ENCODE data around the gene PHRF1.
A peak's percentile ranks its signal among the peaks of the same experiment; 100 is the strongest.

PHRF1 gene

DNA sequence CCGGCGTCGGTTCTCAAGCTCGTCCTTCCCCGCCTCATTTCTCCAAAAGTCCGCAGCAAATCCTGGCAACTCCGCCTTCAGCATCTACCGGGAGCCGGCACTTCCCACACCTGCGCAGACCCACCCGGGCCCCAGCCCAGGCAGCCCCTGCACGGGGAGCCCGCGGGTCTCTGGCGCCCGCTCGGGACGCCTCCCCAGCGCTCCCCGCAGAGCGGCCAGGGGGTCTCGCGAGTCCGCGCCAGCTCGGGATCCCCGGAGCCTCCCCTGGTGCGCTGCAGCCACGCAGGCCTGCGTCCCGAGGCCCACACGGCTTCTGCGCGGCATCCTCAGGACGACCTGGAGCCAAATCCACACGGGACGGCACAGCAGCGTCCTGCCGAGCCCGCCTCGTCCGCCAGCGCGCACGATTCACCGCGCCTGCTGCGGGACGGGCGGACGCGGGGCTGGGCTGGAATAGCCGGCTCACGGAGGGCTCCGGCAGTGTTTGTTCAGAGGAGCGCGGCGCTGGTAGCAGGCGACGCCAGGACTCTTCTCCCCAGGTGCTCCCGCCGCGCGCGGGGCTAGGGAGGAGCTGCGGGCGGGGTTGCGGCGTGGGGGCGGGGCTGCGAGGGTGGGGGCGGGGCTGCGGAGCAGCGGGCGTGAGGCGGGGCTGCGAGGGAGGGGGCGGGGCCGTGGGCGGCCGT is 816 bp upstream of the PHRF1 start:
- peak; percentile 82 for DNase-seq (ENCODE audit: low spot score)

DNA sequence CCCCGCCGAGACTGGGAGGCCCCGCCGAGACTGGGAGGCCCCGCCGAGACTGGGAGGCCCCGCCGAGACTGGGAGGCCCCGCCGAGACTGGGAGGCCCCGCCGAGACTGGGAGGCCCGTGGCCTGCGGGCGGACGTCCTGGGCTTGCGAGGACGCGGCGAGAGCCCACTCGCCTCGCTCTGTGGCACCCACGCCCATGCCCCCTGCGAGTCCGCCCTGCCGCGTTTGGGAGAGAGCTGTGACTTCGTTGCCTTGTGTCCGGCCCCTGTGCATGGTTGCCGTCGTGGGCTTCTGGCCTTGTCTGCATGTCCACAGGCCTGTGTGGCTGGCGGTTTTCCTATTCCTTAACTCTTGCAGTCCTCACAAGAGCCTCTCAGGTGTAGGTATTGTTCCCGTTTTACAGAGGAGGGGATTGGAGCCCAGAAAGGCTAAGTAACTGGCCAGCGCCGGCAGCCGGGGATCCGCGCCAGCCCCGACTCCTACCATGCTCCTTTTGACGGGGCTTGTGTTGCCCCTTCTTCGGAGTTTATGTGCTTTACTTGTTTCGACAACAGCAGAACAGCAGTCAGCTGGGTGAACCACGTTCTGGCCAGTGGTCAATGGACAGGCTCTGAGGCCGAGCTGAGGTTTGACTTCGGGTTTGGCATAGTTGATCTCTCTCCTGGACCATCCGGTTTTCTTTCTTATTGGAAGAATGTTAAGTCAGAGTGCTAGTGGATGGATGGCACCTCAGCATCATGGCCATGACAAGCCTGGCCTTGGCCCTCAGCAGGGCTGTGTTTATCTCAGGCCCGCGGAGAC is 741 bp downstream of the PHRF1 start:
- no peak for DNase-seq (ENCODE audit: low spot score)

DNA sequence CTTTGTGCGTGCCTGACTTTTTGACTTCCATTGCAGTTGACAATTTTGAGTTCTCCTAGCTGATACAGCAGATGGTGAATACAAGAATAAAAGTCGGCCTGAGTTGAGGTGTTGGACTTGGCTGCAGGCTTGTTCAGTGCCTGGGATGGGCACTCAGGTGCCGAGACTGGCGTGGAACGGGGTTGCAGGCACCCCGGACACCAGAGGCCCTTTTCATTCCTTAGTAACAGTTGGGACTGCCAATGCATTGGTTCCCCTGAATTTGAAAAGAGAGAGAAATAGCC is 1.3 kb downstream of the PHRF1 start:
- no peak for DNase-seq (ENCODE audit: low spot score)

DNA sequence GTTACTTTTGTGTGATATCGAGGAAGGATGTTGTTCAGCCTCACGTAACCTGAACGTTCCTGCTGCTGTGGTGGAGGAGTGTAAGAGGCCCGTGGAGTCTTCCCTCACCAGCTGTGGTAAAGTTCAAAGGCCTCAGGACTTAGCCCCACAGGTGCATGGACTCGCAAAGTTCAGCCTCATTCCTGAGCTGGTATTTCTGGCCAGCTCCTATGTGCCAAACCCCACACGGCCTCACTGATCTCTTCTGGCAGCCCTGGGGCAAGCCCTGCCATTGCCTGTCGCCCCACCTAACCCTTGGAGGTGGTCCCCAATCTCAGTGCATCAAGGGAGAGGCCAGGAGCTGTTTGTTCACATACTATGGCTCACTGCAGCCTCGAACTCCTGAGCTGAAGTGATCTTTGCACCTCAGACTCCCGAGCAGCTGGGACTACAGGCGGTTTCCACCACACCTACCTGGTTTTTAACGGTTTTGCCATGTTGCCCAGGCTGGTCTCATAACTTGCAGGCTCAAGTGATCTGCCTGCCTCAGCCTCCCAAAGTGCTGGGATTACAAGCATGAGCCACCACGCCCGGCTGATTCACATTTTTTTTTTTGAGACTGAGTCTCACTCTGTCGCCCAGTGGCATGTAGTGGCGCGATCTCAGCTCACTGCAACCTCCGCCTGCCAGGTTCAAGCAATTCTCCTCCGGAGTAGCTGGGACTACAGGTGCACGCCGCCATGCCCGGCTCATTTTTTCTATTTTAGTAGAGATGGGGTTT is 2.2 kb downstream of the PHRF1 start:
- no peak for DNase-seq (ENCODE audit: low spot score)

DNA sequence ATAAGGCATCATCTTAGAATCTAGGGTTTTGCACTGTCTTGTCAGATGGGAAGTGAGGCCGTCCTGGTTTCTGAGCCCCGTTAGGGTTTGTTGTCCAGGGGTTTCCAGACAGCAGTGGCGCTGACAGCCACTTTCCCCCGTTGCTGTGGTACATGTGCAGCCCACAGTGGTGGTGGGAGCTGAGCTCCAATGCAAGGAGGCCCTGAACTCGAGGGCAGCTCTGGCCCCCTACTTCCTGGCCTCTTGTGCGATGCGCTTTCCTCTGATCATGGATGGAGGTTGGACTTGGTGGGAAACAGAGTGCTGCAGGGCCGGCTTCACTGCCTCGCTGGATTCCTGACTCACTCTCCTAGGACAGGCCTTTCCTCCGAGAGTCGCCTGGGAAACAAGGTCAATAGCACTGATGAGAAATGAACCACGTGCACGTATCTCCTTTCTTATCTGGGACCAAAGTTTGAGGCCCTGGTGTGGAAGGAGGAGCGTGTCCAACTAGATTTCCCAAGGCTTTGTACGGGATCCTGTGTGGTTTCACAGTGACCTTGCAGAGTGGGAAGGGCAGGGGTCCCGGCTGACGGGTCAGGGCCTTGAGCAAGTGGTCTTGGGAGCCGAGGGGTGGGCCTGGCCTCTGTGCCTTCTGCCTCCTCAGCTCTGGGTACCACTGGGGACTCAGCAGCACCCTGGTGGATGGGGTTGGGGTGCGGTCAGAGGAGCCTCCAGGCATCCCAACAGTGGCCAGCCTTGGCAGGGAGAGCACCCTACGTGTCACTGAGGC is 3.7 kb downstream of the PHRF1 start:
- DNase-seq (ENCODE audit: low spot score) = no peak

DNA sequence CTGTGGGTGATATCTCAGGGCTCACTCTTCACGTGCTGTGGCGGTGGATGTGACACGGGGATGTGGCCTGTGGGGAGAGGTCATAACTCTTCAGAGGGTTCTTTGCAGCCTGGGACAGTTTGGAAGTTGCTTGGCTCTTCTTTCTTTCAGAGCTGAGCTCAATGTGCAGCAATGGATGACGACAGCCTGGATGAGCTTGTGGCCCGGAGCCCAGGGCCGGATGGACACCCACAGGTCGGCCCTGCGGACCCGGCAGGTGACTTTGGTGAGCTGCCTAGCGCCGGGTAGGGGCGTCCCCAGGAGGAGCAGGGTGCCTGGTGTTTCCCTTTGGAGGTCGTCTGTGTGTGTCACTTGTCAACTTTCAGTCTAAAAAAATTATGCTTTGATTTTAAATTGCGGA is 5.1 kb downstream of the PHRF1 start:
- no peak for DNase-seq (ENCODE audit: low spot score)

DNA sequence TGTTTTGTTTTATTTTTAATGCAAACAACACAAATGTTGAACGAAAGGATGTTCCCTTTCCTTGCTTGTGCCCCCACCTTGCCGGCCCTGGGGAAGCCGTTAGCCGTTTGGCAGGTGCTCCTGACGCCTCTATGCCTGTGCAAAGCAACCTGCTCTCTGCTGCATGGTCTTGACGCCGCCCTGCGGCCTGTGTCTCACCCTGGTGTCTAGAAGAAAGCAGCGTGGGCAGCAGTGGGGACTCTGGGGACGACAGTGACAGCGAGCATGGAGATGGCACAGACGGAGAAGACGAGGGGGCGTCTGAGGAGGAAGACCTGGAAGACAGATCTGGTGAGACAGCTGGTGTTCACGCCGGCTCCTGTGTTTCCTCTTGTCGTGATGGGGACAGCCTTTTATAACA is 5.5 kb downstream of the PHRF1 start:
- DNase-seq (ENCODE audit: low spot score) = no peak

DNA sequence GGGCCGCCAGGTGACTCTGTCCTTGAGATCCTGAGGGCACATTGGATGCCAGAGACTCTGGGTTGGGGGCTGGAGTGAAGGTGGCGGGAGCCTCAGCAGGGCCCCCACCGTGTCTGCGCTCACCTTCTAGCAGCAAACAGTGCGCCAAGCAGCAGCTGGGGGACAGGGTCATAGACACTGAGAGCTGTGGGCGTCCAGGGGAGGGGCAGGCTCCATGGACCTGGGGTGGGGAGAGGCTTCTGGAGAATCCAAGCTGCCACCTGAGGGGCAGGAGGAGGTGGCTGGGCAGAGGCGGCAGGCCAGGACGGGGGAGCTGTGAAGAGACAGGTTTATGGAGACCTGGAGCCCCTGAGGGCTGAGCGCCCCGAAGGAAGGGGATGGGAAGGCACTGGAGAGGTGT is 8.0 kb downstream of the PHRF1 start:
- DNase-seq (ENCODE audit: low spot score) = no peak

DNA sequence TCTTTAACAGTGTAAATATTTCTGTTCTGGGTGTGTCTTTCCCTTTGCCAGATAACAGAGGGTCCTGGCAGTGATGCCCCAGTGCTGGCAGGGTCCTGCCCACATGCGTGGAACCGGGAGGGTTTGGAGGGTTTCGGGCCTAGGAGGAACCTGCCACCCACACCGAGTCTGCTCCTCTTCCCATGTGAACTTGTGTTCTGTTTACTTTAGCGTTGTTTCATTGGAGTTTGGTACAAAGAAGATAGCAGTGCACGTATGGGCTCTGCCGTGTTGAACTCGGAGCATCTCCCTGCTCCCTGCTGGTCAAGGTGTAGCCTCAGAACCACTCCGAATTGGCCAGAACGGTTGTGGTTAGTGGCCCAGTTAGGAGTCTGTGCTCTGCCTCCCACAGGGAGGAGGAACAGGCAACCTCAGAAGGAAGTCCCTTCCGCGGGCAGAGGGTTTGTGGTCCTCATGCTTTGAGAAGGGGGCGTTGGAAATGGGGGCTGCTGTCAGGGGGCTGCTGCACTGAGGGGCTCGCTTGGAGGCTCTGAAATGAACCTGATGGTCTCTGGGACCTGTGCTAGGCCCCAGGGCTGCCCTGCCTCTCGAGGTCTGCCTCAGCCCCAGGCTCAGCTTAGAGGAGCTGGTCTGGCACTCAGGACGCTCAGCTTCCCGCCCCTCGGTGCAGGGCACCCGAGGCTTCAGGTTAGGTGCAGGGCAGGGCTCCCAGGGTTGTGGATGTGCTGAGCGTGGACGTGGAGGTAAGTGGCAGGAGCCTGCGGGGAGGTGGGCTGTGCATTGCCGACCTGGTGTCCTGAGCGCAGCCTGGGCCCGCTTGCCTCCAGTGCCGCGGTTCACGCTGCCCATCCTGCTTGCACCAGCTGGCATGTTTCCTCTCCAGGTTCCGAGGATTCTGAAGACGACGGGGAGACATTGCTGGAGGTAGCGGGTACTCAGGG is 10.4 kb downstream of the PHRF1 start:
- DNase-seq (ENCODE audit: low spot score) = no peak

DNA sequence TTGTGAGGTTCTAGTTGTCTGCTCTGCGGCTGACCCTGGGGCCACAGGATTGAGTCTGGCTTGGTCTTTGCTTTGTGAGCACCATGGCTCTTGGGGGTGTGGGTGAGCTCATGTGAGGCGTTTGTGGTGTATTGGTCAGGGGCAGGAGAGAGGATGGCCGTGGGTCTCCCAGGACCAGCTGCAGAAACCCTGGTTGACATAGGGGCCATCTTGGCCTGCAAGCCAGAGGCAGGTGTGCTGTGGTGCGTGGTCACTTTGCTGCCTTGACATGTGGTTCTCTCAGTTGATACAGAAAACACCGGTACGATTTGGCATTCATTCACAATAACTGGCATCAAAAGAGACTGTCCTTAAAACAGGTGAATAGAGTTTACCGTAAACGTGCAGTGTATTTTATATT is 11.3 kb downstream of the PHRF1 start:
- no peak for DNase-seq (ENCODE audit: low spot score)

DNA sequence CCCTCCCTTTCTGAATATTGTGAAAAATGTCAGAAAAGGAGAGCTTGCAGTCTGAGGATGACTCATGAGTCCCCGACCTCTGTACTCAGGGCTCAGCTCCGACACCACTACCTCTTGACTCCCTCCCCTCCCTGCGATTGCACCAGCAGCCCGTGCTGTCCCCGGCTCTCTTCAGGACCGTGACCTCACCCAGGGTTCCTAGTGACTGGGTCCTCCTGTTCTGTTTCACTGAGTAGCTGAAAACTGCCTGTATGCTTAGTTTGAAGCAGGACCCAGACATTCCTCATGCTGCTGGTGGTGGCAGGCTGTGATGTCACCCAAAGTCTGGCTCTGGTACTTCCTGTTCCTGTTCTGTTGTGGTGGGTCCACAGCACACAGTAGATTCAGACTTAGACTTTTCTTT is 11.7 kb downstream of the PHRF1 start:
- DNase-seq (ENCODE audit: low spot score) = peak; percentile 95

DNA sequence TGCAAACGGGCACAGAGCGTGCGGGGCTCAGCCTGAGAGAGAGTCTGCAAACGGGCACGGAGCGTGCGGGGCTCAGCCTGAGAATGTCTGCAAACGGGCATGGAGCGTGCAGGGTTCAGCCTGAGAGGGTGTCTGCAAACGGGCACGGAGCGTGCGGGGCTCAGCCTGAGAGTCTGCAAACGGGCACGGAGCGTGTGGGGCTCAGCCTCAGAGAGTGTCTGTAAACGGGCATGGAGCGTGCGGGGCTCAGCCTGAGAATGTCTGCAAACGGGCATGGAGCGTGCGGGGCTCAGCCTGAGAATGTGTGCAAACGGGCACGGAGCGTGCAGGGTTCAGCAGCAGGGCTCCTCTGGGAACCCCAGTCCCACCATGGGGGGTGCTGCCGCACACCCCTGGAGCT is 13.5 kb downstream of the PHRF1 start:
- DNase-seq (ENCODE audit: low spot score) = no peak

DNA sequence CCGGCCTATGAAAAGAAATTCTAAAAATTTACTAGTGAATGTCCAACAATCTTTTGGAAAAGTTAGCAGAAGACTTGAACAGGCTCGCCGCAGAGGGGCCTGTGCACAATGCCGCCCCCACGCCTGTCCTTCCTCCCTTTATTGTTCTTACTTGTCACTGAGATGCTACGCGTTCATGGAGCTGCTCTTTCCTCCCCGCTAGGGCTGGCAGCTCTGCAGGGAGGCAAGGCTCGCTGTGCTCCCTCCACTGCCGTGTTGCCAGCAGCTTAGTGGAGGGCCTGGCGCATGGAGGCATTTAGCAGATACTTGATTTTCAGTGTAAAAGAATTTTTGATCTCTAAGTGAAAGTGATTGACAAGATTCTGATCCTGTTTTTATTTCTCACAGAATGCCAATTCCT is 14.7 kb downstream of the PHRF1 start:
- DNase-seq (ENCODE audit: low spot score) = no peak

DNA sequence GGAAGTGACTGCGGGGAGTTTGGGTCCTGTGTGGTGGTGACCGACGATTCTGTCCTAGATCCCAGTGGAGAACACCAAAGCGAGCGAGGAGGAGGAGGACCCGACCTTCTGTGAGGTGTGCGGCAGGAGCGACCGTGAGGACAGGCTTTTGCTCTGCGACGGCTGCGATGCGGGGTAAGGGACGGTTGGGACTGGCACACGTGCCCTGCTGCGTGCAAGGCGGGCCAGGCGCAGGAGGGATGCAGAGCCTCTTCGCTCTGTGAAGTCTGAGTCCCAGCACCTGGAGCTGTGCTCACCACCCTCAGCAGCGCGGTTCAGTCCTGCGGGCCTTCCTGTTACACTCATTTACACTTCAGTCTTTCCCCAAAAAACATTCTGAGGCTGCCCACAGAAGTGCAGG is 16.2 kb downstream of the PHRF1 start:
- no peak for DNase-seq (ENCODE audit: low spot score)

DNA sequence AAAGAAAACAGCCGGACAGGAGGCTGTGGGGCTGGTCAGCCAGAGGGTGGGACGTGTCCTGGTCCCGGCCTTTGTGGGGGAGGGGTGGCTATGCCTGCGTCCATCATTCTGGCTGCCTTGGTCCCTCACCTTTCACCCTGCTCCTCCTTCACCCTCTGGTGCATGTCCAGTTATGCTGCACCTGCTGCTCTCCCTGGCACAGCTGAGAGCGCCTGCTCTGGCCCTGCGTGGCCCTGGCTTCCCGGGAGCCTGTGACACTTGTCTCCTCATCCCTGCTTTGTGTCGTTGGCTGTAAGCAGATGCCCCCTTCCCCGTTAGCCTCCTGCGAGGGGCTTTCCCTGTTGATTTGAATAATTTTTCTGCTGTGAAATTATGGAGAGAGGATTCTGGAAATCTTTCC is 16.6 kb downstream of the PHRF1 start:
- DNase-seq (ENCODE audit: low spot score) = no peak

DNA sequence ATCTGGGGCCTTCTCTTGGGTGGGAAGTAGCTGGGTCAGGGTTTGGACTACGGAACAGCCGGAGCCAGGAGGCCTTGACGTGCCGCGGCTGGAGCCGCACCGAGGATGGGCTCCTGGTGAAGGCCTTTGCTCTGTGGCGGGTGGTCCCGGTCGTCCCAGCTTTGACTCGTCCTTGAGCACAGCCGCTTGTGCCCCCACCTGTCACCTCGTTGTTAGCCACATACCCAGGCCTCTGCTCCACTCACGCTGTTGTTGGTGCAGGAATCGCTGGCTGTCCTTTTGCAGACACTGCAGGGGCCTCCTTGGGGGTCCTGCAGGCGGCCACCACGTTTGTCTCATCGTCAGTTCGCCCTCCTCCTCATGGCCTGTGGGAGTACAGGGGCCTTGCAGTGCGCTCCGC is 17.1 kb downstream of the PHRF1 start:
- no peak for DNase-seq (ENCODE audit: low spot score)

DNA sequence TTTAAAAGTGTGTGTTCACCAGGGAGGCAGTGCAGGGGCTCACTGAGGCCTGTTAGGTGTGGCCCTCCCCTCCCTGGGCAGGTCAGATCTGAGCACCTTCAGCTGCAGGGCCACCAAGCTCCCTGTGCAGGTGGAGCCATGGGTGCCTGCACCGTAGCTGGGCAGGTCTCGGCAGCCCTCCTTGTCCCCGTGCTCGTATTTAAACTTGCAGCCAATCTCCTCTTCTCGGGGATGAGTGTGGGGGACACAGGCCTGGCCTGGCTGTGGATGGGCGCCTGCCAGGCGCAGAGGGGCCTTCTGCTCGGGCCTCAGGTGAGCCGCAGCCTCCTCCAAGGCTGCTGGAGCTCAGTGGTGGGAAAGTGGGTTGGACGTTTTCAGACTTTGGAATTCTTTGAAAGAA is 19.1 kb downstream of the PHRF1 start:
- DNase-seq (ENCODE audit: low spot score) = no peak

DNA sequence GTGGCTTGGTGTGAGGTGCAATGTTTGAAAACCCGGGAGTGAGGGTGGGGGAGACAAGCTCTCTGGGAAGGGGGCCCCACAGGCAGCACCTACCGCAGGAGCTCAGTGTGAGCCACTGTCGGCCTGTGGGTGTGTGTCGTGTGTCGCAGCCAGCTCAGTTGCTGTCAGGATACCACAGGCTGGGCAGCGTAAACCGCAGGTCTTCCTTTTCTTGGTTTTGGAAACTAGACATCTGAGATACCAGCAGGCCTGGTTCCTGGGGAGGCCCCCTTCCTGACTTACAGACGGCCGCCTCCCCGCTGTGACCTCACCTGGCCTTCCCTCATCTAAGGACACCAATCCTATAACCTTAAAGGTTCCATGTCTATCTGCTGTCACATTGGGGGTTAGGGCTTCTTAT is 20.1 kb downstream of the PHRF1 start:
- no peak for DNase-seq (ENCODE audit: low spot score)

DNA sequence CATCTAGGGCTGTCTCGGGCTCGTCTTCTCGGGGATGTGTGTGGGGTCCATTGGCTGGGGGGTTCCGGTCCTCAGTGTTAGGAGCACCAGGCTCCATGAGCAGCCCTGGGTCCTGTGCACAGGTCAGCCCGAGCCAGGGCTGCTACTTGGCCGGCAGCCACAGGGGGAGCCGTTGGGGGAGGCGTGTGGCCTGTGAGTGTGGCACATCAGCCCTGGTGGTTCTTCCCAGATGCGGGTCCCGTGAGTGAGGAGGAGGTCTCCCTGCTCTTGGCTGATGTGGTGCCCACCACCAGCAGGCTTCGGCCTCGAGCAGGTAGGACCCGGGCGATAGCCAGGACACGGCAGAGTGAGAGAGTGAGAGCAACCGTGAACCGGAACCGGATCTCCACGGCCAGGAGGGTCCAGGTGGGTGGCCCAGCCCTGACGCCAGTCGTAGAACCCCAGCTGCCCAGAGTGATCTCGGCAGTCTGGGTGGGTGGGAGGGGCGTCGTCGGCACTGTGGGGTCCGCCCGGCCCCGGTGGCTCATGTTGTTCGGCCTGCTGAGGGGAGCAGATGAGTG is 21.0 kb downstream of the PHRF1 start:
- no peak for DNase-seq (ENCODE audit: low spot score)

DNA sequence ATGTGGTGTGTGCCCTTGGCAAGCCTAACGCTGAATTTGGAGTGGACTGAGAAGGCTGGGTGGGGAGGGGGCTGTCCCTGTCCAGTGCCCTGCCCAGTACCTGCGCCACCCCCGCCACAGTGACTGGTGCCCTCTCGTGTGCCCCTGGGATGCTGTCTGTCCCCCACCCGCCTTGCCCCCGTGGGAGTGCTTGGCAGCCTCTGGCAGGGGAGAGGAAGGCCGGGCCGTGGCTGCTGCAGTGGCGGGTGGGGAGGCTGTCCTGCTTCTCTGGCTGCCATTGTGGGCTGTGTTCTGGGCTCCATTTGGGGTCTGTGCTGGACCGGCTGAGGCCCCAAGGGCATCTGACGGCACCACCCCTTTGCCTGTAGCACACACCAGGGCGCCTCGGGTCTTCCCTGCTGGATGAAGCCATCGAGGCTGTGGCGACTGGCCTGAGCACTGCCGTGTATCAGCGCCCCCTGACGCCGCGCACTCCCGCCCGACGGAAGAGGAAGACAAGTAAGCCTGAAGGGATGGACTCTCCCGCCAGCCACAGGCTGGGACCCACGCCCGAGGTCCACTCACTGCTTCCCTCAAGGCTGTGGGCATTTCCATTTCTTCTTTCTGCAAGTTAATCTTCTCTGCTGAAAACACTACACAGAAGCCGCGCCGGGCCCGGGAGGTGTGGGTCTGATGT is 21.9 kb downstream of the PHRF1 start:
- no peak for DNase-seq (ENCODE audit: low spot score)

Data from HuH-7.5 (cell line).